Osteoblast (primary cell): ENCODE measurements around the gene ALG14. TPM values are rescaled to one million over a fixed set of nuclear protein-coding genes. Genes with fewer than 3 reads are reported as not detected.

Experiments
- DNase-seq: peaks from one replicate; pipeline ENCODE4 v3.0.0; 2011; ENCODE audit warnings: low spot score, mixed read lengths; ENCODE audit not compliant: insufficient read length; ENCODE audit errors: missing footprints
- H2AFZ ChIP-seq: 2 replicates; pipeline ENCODE4 v1.6.0; 2011; ENCODE audit warnings: mild to moderate bottlenecking, low read length
- H3K27ac ChIP-seq: 2 replicates; pipeline ENCODE4 v1.5.1; 2011; ENCODE audit warnings: mild to moderate bottlenecking, low read depth, low read length, moderate library complexity
- H3K27me3 ChIP-seq: 2 replicates; pipeline ENCODE4 v1.6.0; 2012; ENCODE audit warnings: mild to moderate bottlenecking, control low read depth, inconsistent platforms, low read length, moderate library complexity; ENCODE audit not compliant: insufficient read depth
- H3K36me3 ChIP-seq: 2 replicates; pipeline ENCODE4 v1.5.1; 2011; ENCODE audit warnings: mild to moderate bottlenecking, low read length, control low read depth, moderate library complexity; ENCODE audit not compliant: insufficient read depth
- H3K4me1 ChIP-seq: 2 replicates; pipeline ENCODE4 v1.5.1; 2011; ENCODE audit warnings: mild to moderate bottlenecking, low read length, control low read depth, moderate library complexity; ENCODE audit not compliant: insufficient read depth
- H3K4me2 ChIP-seq: 2 replicates; pipeline ENCODE4 v1.6.0; 2011; ENCODE audit warnings: mild to moderate bottlenecking, low read length; ENCODE audit not compliant: insufficient read depth
- H3K4me3 ChIP-seq: fragments of 200-600 bp; sonication (generic); 3 replicates; pipeline ENCODE4 v1.5.1; 2012; ENCODE audit warnings: mild to moderate bottlenecking, low read length, inconsistent platforms; ENCODE audit not compliant: insufficient read depth
- H3K79me2 ChIP-seq: 2 replicates; pipeline ENCODE4 v1.6.0; 2012; ENCODE audit warnings: mild to moderate bottlenecking, low read length, control low read depth, inconsistent platforms; ENCODE audit not compliant: insufficient read depth
- H3K9me3 ChIP-seq: 2 replicates; pipeline ENCODE4 v1.5.1; 2011; ENCODE audit warnings: low read depth, low read length, control low read depth
- H4K20me1 ChIP-seq: 2 replicates; pipeline ENCODE4 v1.6.0; 2012; ENCODE audit warnings: mild to moderate bottlenecking, low read length, control low read depth; ENCODE audit not compliant: insufficient read depth
- CTCF ChIP-seq: IDR thresholded peaks from 2 replicates; pipeline ENCODE4 v1.5.1; 2011; ENCODE audit warnings: mild to moderate bottlenecking, low read depth, low read length, moderate library complexity; ENCODE audit errors: extremely low read depth
- total RNA-seq: library from RNA; depleted of rRNA; stranded (reverse); fragments of >200 nt; gene quantifications from 2 replicates; pipeline ENCODE4 v1.2.3, GENCODE V29; 2012

The ALG14 gene
- total RNA-seq, 1 donor = 1.4 TPM

DNA sequence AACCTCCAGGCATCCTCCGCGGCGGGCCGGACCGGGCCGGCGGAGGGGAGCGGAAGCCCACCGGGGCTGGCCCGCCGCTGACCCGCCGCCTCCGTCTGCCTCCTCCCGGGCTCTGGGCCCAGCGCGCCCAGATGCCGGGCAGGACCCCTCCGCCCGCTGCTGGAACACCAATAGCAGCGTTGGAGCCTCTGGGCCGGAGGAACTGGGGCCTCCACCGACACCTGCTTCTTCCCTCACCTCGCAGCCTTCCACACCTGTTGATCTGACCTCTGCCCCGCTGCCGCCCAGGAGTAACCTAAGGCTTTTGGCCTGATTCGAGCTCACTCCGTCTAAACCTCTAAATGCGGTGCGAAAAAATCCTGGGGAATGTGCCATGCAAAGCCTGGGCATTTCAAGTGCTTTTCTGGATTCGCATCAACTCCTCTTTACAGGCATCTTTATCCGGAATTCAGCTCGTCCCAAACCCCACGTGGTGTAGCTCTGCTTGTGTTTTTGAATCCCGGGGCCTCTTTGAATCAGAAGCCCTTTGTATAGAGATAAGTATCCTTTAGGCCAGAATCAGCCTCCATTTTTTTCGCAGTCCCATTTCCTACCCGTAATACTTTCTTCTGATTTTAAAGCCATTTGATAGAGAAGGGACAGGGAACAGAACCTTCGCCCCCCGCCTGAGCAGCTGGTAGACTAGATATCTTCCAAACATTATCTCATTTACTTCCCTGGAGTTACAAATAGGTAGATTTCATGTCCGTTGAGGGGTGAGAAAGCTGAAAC, 145.2 kb downstream of the ALG14 start:
- Histone ChIP-seq H3K27ac (peak overlapping the region; percentile 80), H3K4me3 (peak overlapping the region; percentile 93), H3K79me2 (peaks cover 59% of the 10 kb centered on the region), H3K36me3 (peaks cover 7% of the 10 kb centered on the region), H3K4me1 (peaks cover 45% of the 10 kb centered on the region), H3K4me2 (peak overlapping the region; percentile 82), H4K20me1 (peaks cover 23% of the 10 kb centered on the region), H2AFZ (peak overlapping the region; percentile 87), H3K9me3 (no peaks in the 10 kb centered on the region), H3K27me3 (no peaks in the 10 kb centered on the region)
- TF ChIP-seq CTCF = no peak
- peak; percentile 62 for DNase-seq

DNA sequence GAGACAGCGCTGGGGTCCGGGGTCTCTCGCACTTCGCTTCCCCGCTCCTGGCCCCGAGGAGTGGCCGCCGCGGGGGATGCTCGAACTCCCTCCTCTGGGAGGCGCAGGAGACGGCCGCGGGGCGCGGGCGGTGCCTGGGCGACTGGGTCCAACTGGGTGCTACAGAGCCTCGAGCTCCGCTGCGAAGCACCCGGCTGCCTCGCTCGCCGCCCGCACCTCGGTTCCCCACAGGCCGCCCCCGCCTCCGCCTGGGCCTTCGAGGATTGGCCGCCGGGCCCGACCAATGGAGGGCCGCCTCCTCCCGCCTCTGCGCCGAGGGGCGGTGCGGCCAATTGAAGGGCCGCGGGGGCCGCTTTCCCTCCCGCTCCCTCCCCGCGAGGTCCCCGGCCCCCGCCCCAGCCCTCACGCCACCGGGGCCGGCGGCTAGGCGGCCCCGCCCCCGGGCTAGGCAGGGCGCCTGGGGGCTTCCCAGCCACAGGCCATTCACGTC, 145.8 kb downstream of the ALG14 start, which contains the start of gene CNN3:
CNN3 (minus strand) TSS at position 196 of the 490 bp plus-strand sequence. CDS start 216 bp downstream, outside the sequence.
- no peaks in the 10 kb centered on the region for H3K27me3 ChIP-seq
- peak within 1 kb of the TSS; percentile 87 for H2AFZ ChIP-seq
- peak; percentile 2 for TF ChIP-seq CTCF
- H3K36me3 ChIP-seq = peaks cover 12% of the 10 kb centered on the region
- peak within 1 kb of the TSS; percentile 90 for H3K27ac ChIP-seq
- H3K79me2 ChIP-seq = peaks cover 65% of the 10 kb centered on the region
- peaks cover 50% of the 10 kb centered on the region for H3K4me1 ChIP-seq
- peaks cover 29% of the 10 kb centered on the region for H4K20me1 ChIP-seq
- peak within 1 kb of the TSS; percentile 93 for H3K4me3 ChIP-seq
- peak within 1 kb of the TSS; percentile 97 for H3K4me2 ChIP-seq
- peak; percentile 99 for DNase-seq
- H3K9me3 ChIP-seq = no peaks in the 10 kb centered on the region

- peak; percentile 90 for DNase-seq
- H4K20me1 ChIP-seq = peaks cover 29% of the 10 kb centered on the region
- H3K27ac ChIP-seq = peak overlapping the region; percentile 90
- H3K4me2 ChIP-seq = peak overlapping the region; percentile 97
- peaks cover 53% of the 10 kb centered on the region for H3K4me1 ChIP-seq
- peaks cover 72% of the 10 kb centered on the region for H3K79me2 ChIP-seq
- TF ChIP-seq CTCF = peak; percentile 19
- peaks cover 14% of the 10 kb centered on the region for H3K36me3 ChIP-seq
- H3K9me3 ChIP-seq = no peaks in the 10 kb centered on the region
- peak overlapping the region; percentile 93 for H3K4me3 ChIP-seq
- peak overlapping the region; percentile 33 for H2AFZ ChIP-seq
- H3K27me3 ChIP-seq = no peaks in the 10 kb centered on the region
Measured at GRCh38 chr1:94926126-94926914, 146.4 kb downstream of the ALG14 start.
